Prostate gland (tissue), 2 donors: ENCODE results near the gene ATL3.

ENCODE experiments used
- CTCF ChIP-seq, 4 experiments: fragments of 200-600 bp in 2 of 4; fragments of 450-650 bp in 2 of 4; sonication (generic) in 2 of 4; IDR thresholded peaks; 1 replicate in 3 of 4; 2 replicates in 1 of 4; pipeline ENCODE4 v1.5.1; 2016 to 2019; ENCODE audit warnings: antibody characterized with exemption in 4 of 4, mild to moderate bottlenecking in 2 of 4, moderate library complexity in 2 of 4
- POLR2A ChIP-seq: fragments of 450-650 bp; IDR thresholded peaks from one replicate; pipeline ENCODE4 v1.6.1; 2016; ENCODE audit warnings: antibody characterized with exemption, mild to moderate bottlenecking
- POLR2AphosphoS5 ChIP-seq: sonication (generic); formaldehyde crosslinking; IDR thresholded peaks from one replicate; pipeline ENCODE4 v1.6.1; 2017; ENCODE audit warnings: antibody characterized with exemption

- TF ChIP-seq CTCF (IDR thresholded peaks at IDR 0.05), result no peak
- TF ChIP-seq POLR2AphosphoS5, result no peak
- TF ChIP-seq POLR2A, result no peak
These were observed 934 bp upstream of the ATL3 start for GRCh38 chr11:63672156-63672463.
